ENCODE results near the gene RAB3IL1. TPM values are rescaled to one million over a fixed set of nuclear protein-coding genes. Genes with fewer than 3 reads are reported as not detected.

Gene RAB3IL1
- total RNA-seq, 3 donors from 2014 or later, result 0.15 to 1.4 TPM; not detected in 1

- peaks cover 8% of the 10 kb centered on the region for H3K4me1 Mint-ChIP-seq (ENCODE audit: low read depth)
- no peaks in the 10 kb centered on the region for H3K9me3 Mint-ChIP-seq
- H3K36me3 Mint-ChIP-seq (ENCODE audit: insufficient read depth), result no peaks in the 10 kb centered on the region
- ATAC-seq (no peak), DNase-seq (no peak)
- peaks cover 72% of the 10 kb centered on the region for H3K27me3 Mint-ChIP-seq (ENCODE audit: low read depth)
- peak overlapping the region; percentile 72 for H3K4me3 Mint-ChIP-seq
These were observed 1.0 kb upstream of the RAB3IL1 start for GRCh38 chr11:61918251-61918937.

GRCh38 chr11:61916737-61917333, 531 bp downstream of the RAB3IL1 start:
- DNase-seq, result no peak
- ATAC-seq, result peak; percentile 13 to 18
- no peaks in the 10 kb centered on the region for H3K36me3 Mint-ChIP-seq (ENCODE audit: insufficient read depth)
- H3K4me1 Mint-ChIP-seq (ENCODE audit: low read depth), result peaks cover 8% of the 10 kb centered on the region
- no peaks in the 10 kb centered on the region for H3K9me3 Mint-ChIP-seq
- H3K27me3 Mint-ChIP-seq (ENCODE audit: low read depth), result peaks cover 72% of the 10 kb centered on the region
- H3K4me3 Mint-ChIP-seq, result peak overlapping the region; percentile 50

- H3K4me3 Mint-ChIP-seq, result no peak overlapping the region
- H3K27me3 Mint-ChIP-seq (ENCODE audit: low read depth), result peaks cover 57% of the 10 kb centered on the region
- no peak for ATAC-seq
- H3K4me1 Mint-ChIP-seq (ENCODE audit: low read depth), result peaks cover 8% of the 10 kb centered on the region
- DNase-seq, result no peak
- no peaks in the 10 kb centered on the region for H3K9me3 Mint-ChIP-seq
- no peaks in the 10 kb centered on the region for H3K36me3 Mint-ChIP-seq (ENCODE audit: insufficient read depth)
These were observed 2.7 kb downstream of the RAB3IL1 start for GRCh38 chr11:61914471-61915171.

- Mint-ChIP-seq H3K27me3 (ENCODE audit: low read depth) (peaks cover 50% of the 10 kb centered on the region), H3K4me3 (no peak overlapping the region), H3K36me3 (ENCODE audit: insufficient read depth) (no peaks in the 10 kb centered on the region), H3K9me3 (no peaks in the 10 kb centered on the region), H3K4me1 (ENCODE audit: low read depth) (peaks cover 8% of the 10 kb centered on the region)
- ATAC-seq (no peak), DNase-seq (no peak)
These were observed 3.5 kb downstream of the RAB3IL1 start for GRCh38 chr11:61913699-61914395.

GRCh38 chr11:61912991-61913698, 4.2 kb downstream of the RAB3IL1 start:
- Mint-ChIP-seq H3K4me1 (ENCODE audit: low read depth) (peaks cover 6% of the 10 kb centered on the region), H3K36me3 (ENCODE audit: insufficient read depth) (no peaks in the 10 kb centered on the region), H3K27me3 (ENCODE audit: low read depth) (peaks cover 43% of the 10 kb centered on the region), H3K9me3 (no peaks in the 10 kb centered on the region), H3K4me3 (no peak overlapping the region)
- DNase-seq, result no peak
- no peak for ATAC-seq

- H3K27me3 Mint-ChIP-seq (ENCODE audit: low read depth), result peaks cover 37% of the 10 kb centered on the region
- H3K4me1 Mint-ChIP-seq (ENCODE audit: low read depth), result no peaks in the 10 kb centered on the region
- no peak overlapping the region for H3K4me3 Mint-ChIP-seq
- ATAC-seq, result no peak
- no peaks in the 10 kb centered on the region for H3K9me3 Mint-ChIP-seq
- no peak for DNase-seq
- no peaks in the 10 kb centered on the region for H3K36me3 Mint-ChIP-seq (ENCODE audit: insufficient read depth)
These were observed 4.9 kb downstream of the RAB3IL1 start for GRCh38 chr11:61912530-61912898.

GRCh38 chr11:61911701-61912529, 5.5 kb downstream of the RAB3IL1 start:
- Mint-ChIP-seq H3K27me3 (ENCODE audit: low read depth) (peaks cover 36% of the 10 kb centered on the region), H3K4me1 (ENCODE audit: low read depth) (no peaks in the 10 kb centered on the region), H3K4me3 (no peak overlapping the region), H3K9me3 (no peaks in the 10 kb centered on the region), H3K36me3 (ENCODE audit: insufficient read depth) (no peaks in the 10 kb centered on the region)
- DNase-seq (no peak), ATAC-seq (no peak)

- no peak for ATAC-seq
- H3K9me3 Mint-ChIP-seq, result no peaks in the 10 kb centered on the region
These were observed 6.2 kb downstream of the RAB3IL1 start for GRCh38 chr11:61911128-61911700.

GRCh38 chr11:61910187-61911127, 6.9 kb downstream of the RAB3IL1 start:
- H3K9me3 Mint-ChIP-seq, result no peaks in the 10 kb centered on the region
- no peak overlapping the region for H3K4me3 Mint-ChIP-seq
- no peaks in the 10 kb centered on the region for H3K36me3 Mint-ChIP-seq (ENCODE audit: insufficient read depth)
- peaks cover 24% of the 10 kb centered on the region for H3K27me3 Mint-ChIP-seq (ENCODE audit: low read depth)
- H3K4me1 Mint-ChIP-seq (ENCODE audit: low read depth), result no peaks in the 10 kb centered on the region
- ATAC-seq (no peak), DNase-seq (no peak)

More at GRCh38 chr11:61911128-61911700, 6.2 kb downstream of the RAB3IL1 start:
- no peak overlapping the region for H3K4me3 Mint-ChIP-seq
- H3K36me3 Mint-ChIP-seq (ENCODE audit: insufficient read depth), result no peaks in the 10 kb centered on the region
- H3K4me1 Mint-ChIP-seq (ENCODE audit: low read depth), result no peaks in the 10 kb centered on the region
- DNase-seq, result no peak
- peaks cover 29% of the 10 kb centered on the region for H3K27me3 Mint-ChIP-seq (ENCODE audit: low read depth)

GRCh38 chr11:61908730-61909316, 8.5 kb downstream of the RAB3IL1 start:
- no peak overlapping the region for H3K4me3 Mint-ChIP-seq
- ATAC-seq (no peak), DNase-seq (no peak)
- H3K4me1 Mint-ChIP-seq (ENCODE audit: low read depth), result no peaks in the 10 kb centered on the region
- H3K9me3 Mint-ChIP-seq, result no peaks in the 10 kb centered on the region
- peaks cover 9% of the 10 kb centered on the region for H3K27me3 Mint-ChIP-seq (ENCODE audit: low read depth)
- no peaks in the 10 kb centered on the region for H3K36me3 Mint-ChIP-seq (ENCODE audit: insufficient read depth)

GRCh38 chr11:61907871-61908729, 9.3 kb downstream of the RAB3IL1 start:
- DNase-seq (no peak), ATAC-seq (no peak)
- H3K4me3 Mint-ChIP-seq, result no peak overlapping the region
- H3K36me3 Mint-ChIP-seq (ENCODE audit: insufficient read depth), result no peaks in the 10 kb centered on the region
- H3K9me3 Mint-ChIP-seq, result no peaks in the 10 kb centered on the region
- H3K4me1 Mint-ChIP-seq (ENCODE audit: low read depth), result no peaks in the 10 kb centered on the region
- peaks cover 5% of the 10 kb centered on the region for H3K27me3 Mint-ChIP-seq (ENCODE audit: low read depth)

All from activated T-cell treated with anti-CD3 and anti-CD28 coated beads, Interleukin-2, amount 50 U/mL, for 4 hours (primary cell).